GM18502 (cell line): ENCODE results near the gene RNF5.
"Not testable (repeated sequence)": the region's sequence is repeated elsewhere in the genome, so short reads cannot be mapped to it uniquely, and the experiment has no call there.

Source experiments
- ATAC-seq: cut with Tn5 transposase; IDR thresholded peaks from one replicate; pipeline ENCODE4 v1.9.1; 2021; ENCODE audit warnings: mild to moderate bottlenecking; ENCODE audit not compliant: unreplicated experiment, poor library complexity

The RNF5 gene

GRCh38 chr6:32202186-32202585 is 24.0 kb downstream of the RNF5 start:
- no peak for ATAC-seq

- no peak for ATAC-seq
Observed at GRCh38 chr6:32203426-32204267, 25.4 kb downstream of the RNF5 start.

GRCh38 chr6:32204268-32204715 is 26.1 kb downstream of the RNF5 start:
- no peak for ATAC-seq

- ATAC-seq, result no peak
Observed at GRCh38 chr6:32208996-32209395, 30.8 kb downstream of the RNF5 start.

- ATAC-seq, result no peak
Observed at GRCh38 chr6:32210191-32210601, 32.0 kb downstream of the RNF5 start.

- ATAC-seq, result not testable (repeated sequence)
Observed at GRCh38 chr6:32211432-32211831, 33.2 kb downstream of the RNF5 start.

- ATAC-seq, result no peak
Observed at GRCh38 chr6:32212076-32212760, 34.0 kb downstream of the RNF5 start.

- no peak for ATAC-seq
Observed at GRCh38 chr6:32213649-32214048, 35.4 kb downstream of the RNF5 start.

GRCh38 chr6:32214126-32214525 is 35.9 kb downstream of the RNF5 start:
- ATAC-seq, result no peak

GRCh38 chr6:32215617-32216016 is 37.4 kb downstream of the RNF5 start:
- ATAC-seq, result no peak

GRCh38 chr6:32216285-32216684 is 38.1 kb downstream of the RNF5 start:
- ATAC-seq, result no peak

- no peak for ATAC-seq
Observed at GRCh38 chr6:32216998-32217397, 38.8 kb downstream of the RNF5 start.

GRCh38 chr6:32218167-32218566 is 40.0 kb downstream of the RNF5 start:
- ATAC-seq, result no peak

- no peak for ATAC-seq
Observed at GRCh38 chr6:32220021-32220420, 41.8 kb downstream of the RNF5 start.

- no peak for ATAC-seq
Observed at GRCh38 chr6:32222333-32223230, 44.4 kb downstream of the RNF5 start.

- no peak for ATAC-seq
Observed at GRCh38 chr6:32223258-32224235, 45.3 kb downstream of the RNF5 start, which contains the start of gene NOTCH4. Gene NOTCH4 (minus strand): TSS chr6:32224067. CDS start chr6:32223928, 139 bp downstream.

GRCh38 chr6:32224696-32225095 is 46.5 kb downstream of the RNF5 start:
- no peak for ATAC-seq

- no peak for ATAC-seq
Observed at GRCh38 chr6:32226434-32226833, 48.2 kb downstream of the RNF5 start.
